ENCODE measurements around the gene STIM2.

DNA sequence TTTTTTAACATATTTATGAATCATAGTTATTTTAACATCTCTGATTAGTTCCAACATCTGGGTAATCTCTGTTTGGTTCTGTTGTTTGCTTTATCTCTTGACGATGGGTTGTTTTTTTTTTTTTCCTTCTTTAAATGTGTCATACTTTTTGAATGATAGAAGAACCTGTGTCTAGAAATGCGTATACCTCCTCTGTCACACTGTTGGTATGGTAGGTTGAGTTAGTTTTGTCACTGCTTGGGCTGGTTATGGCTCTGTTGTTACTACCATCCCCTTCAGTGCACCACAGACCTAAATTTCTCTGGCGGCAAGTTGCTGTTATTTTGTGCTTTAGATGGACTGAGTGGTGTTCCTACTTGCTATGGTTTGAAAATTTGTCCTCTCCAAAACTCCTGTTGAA is 16.8 kb downstream of the STIM2 start:
- TF ChIP-seq, protein P1, sequence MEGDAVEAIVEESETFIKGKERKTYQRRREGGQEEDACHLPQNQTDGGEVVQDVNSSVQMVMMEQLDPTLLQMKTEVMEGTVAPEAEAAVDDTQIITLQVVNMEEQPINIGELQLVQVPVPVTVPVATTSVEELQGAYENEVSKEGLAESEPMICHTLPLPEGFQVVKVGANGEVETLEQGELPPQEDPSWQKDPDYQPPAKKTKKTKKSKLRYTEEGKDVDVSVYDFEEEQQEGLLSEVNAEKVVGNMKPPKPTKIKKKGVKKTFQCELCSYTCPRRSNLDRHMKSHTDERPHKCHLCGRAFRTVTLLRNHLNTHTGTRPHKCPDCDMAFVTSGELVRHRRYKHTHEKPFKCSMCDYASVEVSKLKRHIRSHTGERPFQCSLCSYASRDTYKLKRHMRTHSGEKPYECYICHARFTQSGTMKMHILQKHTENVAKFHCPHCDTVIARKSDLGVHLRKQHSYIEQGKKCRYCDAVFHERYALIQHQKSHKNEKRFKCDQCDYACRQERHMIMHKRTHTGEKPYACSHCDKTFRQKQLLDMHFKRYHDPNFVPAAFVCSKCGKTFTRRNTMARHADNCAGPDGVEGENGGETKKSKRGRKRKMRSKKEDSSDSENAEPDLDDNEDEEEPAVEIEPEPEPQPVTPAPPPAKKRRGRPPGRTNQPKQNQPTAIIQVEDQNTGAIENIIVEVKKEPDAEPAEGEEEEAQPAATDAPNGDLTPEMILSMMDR (optimal IDR thresholded peaks at IDR 0.05 in 1 of 3, IDR thresholded peaks at IDR 0.05 in 1 of 3, conservative IDR thresholded peaks at IDR 0.05 in 1 of 3; ENCODE audit: extremely low read depth in 1 of 3, insufficient read depth in 2 of 3, low read length in 3 of 3) = no peak
- TF ChIP-seq EZH2 (IDR thresholded peaks at IDR 0.05; ENCODE audit: low read length) = no peak

Data from keratinocyte (primary cell).